HCT116 (cell line): Measurements from ENCODE around the gene NPIPB2.

Source experiments
- CTCF ChIP-seq, 3 experiments: fragments of 200-600 bp in 1 of 3; sonication (generic) in 1 of 3; IDR thresholded peaks in 2 of 3; conservative IDR thresholded peaks in 1 of 3; 2 replicates each; pipeline ENCODE4 v1.5.1; 2012 to 2017; ENCODE audit warnings: low read depth in 2 of 3, low read length in 2 of 3, antibody characterized with exemption in 1 of 3, borderline replicate concordance in 1 of 3, control low read depth in 1 of 3, mild to moderate bottlenecking in 1 of 3, mixed read lengths in 1 of 3, mixed run types in 1 of 3, moderate library complexity in 1 of 3; ENCODE audit not compliant: insufficient read depth in 1 of 3
- EZH2 ChIP-seq: fragments of 200-600 bp; sonication (generic); IDR thresholded peaks from 2 replicates; pipeline ENCODE4 v1.6.1; 2017; ENCODE audit warnings: antibody characterized with exemption, mixed run types
- JUND ChIP-seq: IDR thresholded peaks from 2 replicates; pipeline ENCODE4 v1.6.1; 2012

GRCh38 chr16:11950388-11950787, 8.5 kb upstream of the NPIPB2 start:
- TF ChIP-seq CTCF (IDR thresholded peaks at IDR 0.05 in 2 of 3, conservative IDR thresholded peaks at IDR 0.05 in 1 of 3; ENCODE audit: borderline replicate concordance in 1 of 3, insufficient read depth in 1 of 3, low read depth in 2 of 3, low read length in 2 of 3) (no peak), EZH2 (no peak), JUND (no peak)
